K562 (cell line): Measurements from ENCODE around the gene ITPKB. TPM values are rescaled to one million over a fixed set of nuclear protein-coding genes. Genes with fewer than 3 reads are reported as not detected.

Experiments
- ATAC-seq: fragments of 200-7000 bp; cut with Tn5 transposase; 3 replicates; pipeline ENCODE4 v1.9.1; 2020; ENCODE audit warnings: moderate library complexity
- BruUV-seq: library from RNA; stranded (reverse); fragments of 400-500 nt; replicated peaks from 2 replicates; lab custom pipeline; 2021; lab: Mats Ljungman, UMichigan
- CTCF ChIA-PET: fragments of 300-600 bp; formaldehyde crosslinking; extraction: SDS; loops from one replicate; lab custom pipeline; 2021; ENCODE audit warnings: low intra/inter-chr PET ratio; lab: Yijun Ruan, JAX
- POLR2A ChIA-PET: fragments of 300-600, 350-650 bp; sonication (Branson Sonifier 250); formaldehyde crosslinking; extraction: SDS; loops from one replicate; lab custom pipeline; 2021; ENCODE audit warnings: antibody characterized with exemption, inconsistent platforms; lab: Yijun Ruan, JAX
- DNase-seq, 4 experiments: peaks; one replicate each; pipeline versions ENCODE4 v3.0.0 to v3.0.0-alpha.2; 2011 to 2018; ENCODE audit warnings: low spot score in 3 of 4, mixed read lengths in 3 of 4; ENCODE audit errors: extremely low read depth in 1 of 4
- FAIRE-seq: peaks from 2 replicates; lab custom pipeline; 2011; peaks lifted over from hg19 to GRCh38; lab: Jason Lieb, UNC
- H2AFZ ChIP-seq: 2 replicates; pipeline ENCODE4 v1.6.0; 2011; ENCODE audit warnings: low read depth, low read length, control low read depth, inconsistent platforms
- H3K27ac ChIP-seq: fragments of 200-600 bp; 3 replicates; pipeline ENCODE4 v1.8.0; 2011; ENCODE audit warnings: low read depth, mild to moderate bottlenecking, control low read depth, inconsistent platforms, low read length, moderate library complexity, mixed read lengths; ENCODE audit errors: extremely low read depth
- H3K27me3 ChIP-seq, 2 experiments: fragments of 300-600 bp in 1 of 2; 2 replicates in 1 of 2; 3 replicates in 1 of 2; pipeline versions ENCODE4 v1.6.0 to v1.8.0; 2011; ENCODE audit warnings: inconsistent platforms in 2 of 2, low read length in 2 of 2, mild to moderate bottlenecking in 1 of 2, mixed read lengths in 1 of 2, moderate library complexity in 1 of 2; ENCODE audit not compliant: control insufficient read depth in 2 of 2, insufficient read depth in 2 of 2
- H3K36me3 ChIP-seq: fragments of 300-600 bp; 3 replicates; pipeline ENCODE4 v1.8.0; 2011; ENCODE audit warnings: mild to moderate bottlenecking, low read length, inconsistent platforms; ENCODE audit not compliant: control insufficient read depth, insufficient read depth
- H3K4me1 ChIP-seq, 2 experiments: fragments of 200-600 bp in 1 of 2; replicated peaks in 1 of 2; 2 replicates in 1 of 2; 3 replicates in 1 of 2; pipeline versions ENCODE4 v1.5.1 to v1.8.0; 2011; ENCODE audit warnings: inconsistent platforms in 2 of 2, low read length in 2 of 2, mild to moderate bottlenecking in 1 of 2, mixed read lengths in 1 of 2, moderate library complexity in 1 of 2; ENCODE audit not compliant: control insufficient read depth in 2 of 2, insufficient read depth in 2 of 2
- H3K4me2 ChIP-seq: 2 replicates; pipeline ENCODE4 v1.6.1; 2011; ENCODE audit warnings: low read length, control low read depth, inconsistent platforms, mixed read lengths; ENCODE audit not compliant: insufficient read depth
- H3K4me3 ChIP-seq: fragments of 200-600 bp; sonication (generic), shearing (Covaris generic); 2 replicates; pipeline ENCODE4 v1.5.1; 2016; ENCODE audit warnings: control low read depth, inconsistent platforms
- H3K79me2 ChIP-seq: fragments of 200-600 bp; 3 replicates; pipeline ENCODE4 v1.8.0; 2011; ENCODE audit warnings: low read length, inconsistent platforms; ENCODE audit not compliant: control insufficient read depth, insufficient read depth
- H3K9ac ChIP-seq, 2 experiments: 2 replicates each; pipeline versions ENCODE4 v1.6.0 to v1.6.1; 2011; ENCODE audit warnings: low read depth in 2 of 2, low read length in 2 of 2, control low read depth in 1 of 2, inconsistent platforms in 1 of 2, mild to moderate bottlenecking in 1 of 2, mixed read lengths in 1 of 2; ENCODE audit not compliant: insufficient read depth in 1 of 2
- H3K9me1 ChIP-seq: one replicate; pipeline ENCODE4 v1.6.0; 2011; ENCODE audit warnings: inconsistent platforms, mild to moderate bottlenecking, low read length, moderate library complexity; ENCODE audit not compliant: control insufficient read depth, insufficient read depth
- H3K9me3 ChIP-seq: replicated peaks from 2 replicates; pipeline ENCODE4 v1.5.1; 2011; ENCODE audit warnings: low read depth, low read length, inconsistent platforms; ENCODE audit not compliant: control insufficient read depth, insufficient read depth
- H4K20me1 ChIP-seq: replicated peaks from 2 replicates; pipeline ENCODE4 v1.6.1; 2011; ENCODE audit warnings: low read length, inconsistent platforms, mixed read lengths; ENCODE audit not compliant: control insufficient read depth, insufficient read depth
- ATF6 ChIP-seq: sonication (generic); formaldehyde crosslinking; IDR thresholded peaks from 2 replicates; pipeline ENCODE4 v1.4.0; 2020; ENCODE audit warnings: mild to moderate bottlenecking, missing genetic modification reagents
- C11orf30 ChIP-seq: fragments of 450-650 bp; IDR thresholded peaks from 2 replicates; pipeline ENCODE4 v1.6.1; 2016; ENCODE audit warnings: low read depth, mild to moderate bottlenecking
- CREB1 ChIP-seq, 2 experiments: sonication (generic) in 1 of 2; formaldehyde crosslinking in 1 of 2; IDR thresholded peaks; 2 replicates each; pipeline versions ENCODE4 v1.6.1 to v1.8.0; 2012 to 2022; ENCODE audit warnings: inconsistent platforms in 1 of 2, mild to moderate bottlenecking in 1 of 2, missing genetic modification reagents in 1 of 2, moderate library complexity in 1 of 2
- MAFG ChIP-seq: fragments of 450-650 bp; conservative IDR thresholded peaks from 2 replicates; pipeline ENCODE4 v1.6.1; 2016; ENCODE audit warnings: missing genetic modification characterization, missing compliant biosample characterization
- NFE2 ChIP-seq: IDR thresholded peaks from 2 replicates; pipeline ENCODE4 v1.6.1; 2014; ENCODE audit warnings: antibody characterized with exemption, low read depth
- RBM25 ChIP-seq: fragments of 200-400 bp; formaldehyde crosslinking; IDR thresholded peaks from 2 replicates; pipeline ENCODE4 v1.6.1; 2018; ENCODE audit warnings: low read length, low read depth, moderate library complexity; ENCODE audit not compliant: severe bottlenecking
- RFX7 ChIP-seq: fragments of 250-450 bp; sonication (Bioruptor Pico); IDR thresholded peaks from 2 replicates; pipeline ENCODE4 v1.5.1; 2021; ENCODE audit warnings: mild to moderate bottlenecking
- ZNF316 ChIP-seq: fragments of 450-650 bp; IDR thresholded peaks from 2 replicates; pipeline ENCODE4 v1.6.1; 2016
- ZNF384 ChIP-seq: IDR thresholded peaks from 2 replicates; pipeline ENCODE4 v1.6.1; 2012; ENCODE audit warnings: low read depth, low read length, improper control_type of control experiment
- WGBS: fragments of 100-300 bp; shearing (Covaris generic); methylation state at CpG from one replicate; pipeline ENCODE4 v1.1.6; 2016; ENCODE audit warnings: low coverage, mixed read lengths; ENCODE audit not compliant: insufficient coverage; ENCODE audit errors: missing lambda C conversion rate; 5-methylcytosine and 5-hydroxymethylcytosine counted together
- in situ Hi-C: fragments of 300-500 bp; cut with MboI; formaldehyde crosslinking; loops from 4 replicates; pipeline ENCODE4 v1.15.0; 2018; ENCODE audit warnings: inconsistent platforms, mixed read lengths
- intact Hi-C: fragments of 100-400 bp; cut with micrococcal nuclease; formaldehyde crosslinking; loops from 2 replicates; pipeline ENCODE4 v1.14.2; 2022
- polyA plus RNA-seq, 8 experiments: library from polyadenylated mRNA; depleted of rRNA in 4 of 8; stranded (reverse) in 5 of 8; unstranded in 3 of 8; fragments of >200 nt; fragmentation: Nextera tagmentation in 2 of 8; fragmentation: Illumina TruSeq in 1 of 8; extraction: Ambion mirVana in 2 of 8; extraction: Trizol in 1 of 8; gene quantifications; 2 replicates each; pipeline versions ENCODE4 v1.2.1 to v1.2.3, GENCODE V29; 2011 to 2014; ENCODE audit warnings: inconsistent platforms in 1 of 8, missing spikeins in 1 of 8
- total RNA-seq, 7 experiments: library from RNA; depleted of rRNA in 6 of 7; stranded (reverse); fragments of >200 nt in 6 of 7; fragmentation: Illumina TruSeq in 2 of 7; extraction: Trizol in 2 of 7; gene quantifications; 2 replicates each; pipeline versions ENCODE4 v1.2.1 to v1.2.3, GENCODE V29; 2011 to 2021; ENCODE audit warnings: low replicate concordance in 1 of 7
- TF ChIP-seq, protein P1 (sequence below): fragments of 450-650 bp; IDR thresholded peaks from 2 replicates; pipeline ENCODE4 v1.7.0; 2016; ENCODE audit warnings: borderline replicate concordance
- TF ChIP-seq, protein P2 (sequence below): fragments of 450-650 bp; IDR thresholded peaks from 2 replicates; pipeline ENCODE4 v1.6.1; 2016; ENCODE audit warnings: mild to moderate bottlenecking

ITPKB gene
- total and polyA plus RNA-seq, 9 of the 15 experiments (the other 6 are each of a cell fraction or from before 2014, with no cell fraction given), result 0.01 to 0.22 TPM; not detected in 7

GRCh38 chr1:226725897-226726267, 13.2 kb downstream of the ITPKB start:
- peaks cover 39 to 66% of the 10 kb centered on the region in 2 experiments for H3K27me3 ChIP-seq
- no peaks in the 10 kb centered on the region for H3K9me1 ChIP-seq
- no peak overlapping the region for H3K27ac ChIP-seq
- no peaks in the 10 kb centered on the region for H4K20me1 ChIP-seq
- no peak for DNase-seq
- H3K79me2 ChIP-seq, result no peaks in the 10 kb centered on the region
- ATAC-seq, result no peak
- BruUV-seq, result no TSS peak
- H3K4me2 ChIP-seq, result no peak overlapping the region
- WGBS, result 4% methylated on average over 4 of the region's 4 CpGs
- POLR2A ChIA-PET, result no interaction called here
- H3K4me1 ChIP-seq, result peaks cover 0 to 14% of the 10 kb centered on the region in 2 experiments; a peak in 3 of 5 replicates
- intact Hi-C loops, result no loop called here
- peak; percentile 23 for FAIRE-seq
- in situ Hi-C loops, result no loop called here
- no peaks in the 10 kb centered on the region for H3K9me3 ChIP-seq
- H2AFZ ChIP-seq, result no peak overlapping the region
- no peaks in the 10 kb centered on the region for H3K36me3 ChIP-seq
- H3K4me3 ChIP-seq, result no peak overlapping the region
- H3K9ac ChIP-seq, result no peak overlapping the region
- CTCF ChIA-PET, result no interaction called here
- TF ChIP-seq, protein P1, sequence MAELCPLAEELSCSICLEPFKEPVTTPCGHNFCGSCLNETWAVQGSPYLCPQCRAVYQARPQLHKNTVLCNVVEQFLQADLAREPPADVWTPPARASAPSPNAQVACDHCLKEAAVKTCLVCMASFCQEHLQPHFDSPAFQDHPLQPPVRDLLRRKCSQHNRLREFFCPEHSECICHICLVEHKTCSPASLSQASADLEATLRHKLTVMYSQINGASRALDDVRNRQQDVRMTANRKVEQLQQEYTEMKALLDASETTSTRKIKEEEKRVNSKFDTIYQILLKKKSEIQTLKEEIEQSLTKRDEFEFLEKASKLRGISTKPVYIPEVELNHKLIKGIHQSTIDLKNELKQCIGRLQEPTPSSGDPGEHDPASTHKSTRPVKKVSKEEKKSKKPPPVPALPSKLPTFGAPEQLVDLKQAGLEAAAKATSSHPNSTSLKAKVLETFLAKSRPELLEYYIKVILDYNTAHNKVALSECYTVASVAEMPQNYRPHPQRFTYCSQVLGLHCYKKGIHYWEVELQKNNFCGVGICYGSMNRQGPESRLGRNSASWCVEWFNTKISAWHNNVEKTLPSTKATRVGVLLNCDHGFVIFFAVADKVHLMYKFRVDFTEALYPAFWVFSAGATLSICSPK, result no peak
- no peak for TF ChIP-seq ATF6
- no peak for TF ChIP-seq ZNF384
- no peak for TF ChIP-seq CREB1 (IDR thresholded peaks at IDR 0.05)
- TF ChIP-seq CREB1 (CRISPR knock-in tag; IDR thresholded peaks at IDR 0.05), result no peak
- peak; percentile 50 for TF ChIP-seq ZNF316
- no peak for TF ChIP-seq RFX7
- TF ChIP-seq MAFG (tag), result peak; percentile 72
- TF ChIP-seq C11orf30, result peak; percentile 50
- TF ChIP-seq, protein P2, sequence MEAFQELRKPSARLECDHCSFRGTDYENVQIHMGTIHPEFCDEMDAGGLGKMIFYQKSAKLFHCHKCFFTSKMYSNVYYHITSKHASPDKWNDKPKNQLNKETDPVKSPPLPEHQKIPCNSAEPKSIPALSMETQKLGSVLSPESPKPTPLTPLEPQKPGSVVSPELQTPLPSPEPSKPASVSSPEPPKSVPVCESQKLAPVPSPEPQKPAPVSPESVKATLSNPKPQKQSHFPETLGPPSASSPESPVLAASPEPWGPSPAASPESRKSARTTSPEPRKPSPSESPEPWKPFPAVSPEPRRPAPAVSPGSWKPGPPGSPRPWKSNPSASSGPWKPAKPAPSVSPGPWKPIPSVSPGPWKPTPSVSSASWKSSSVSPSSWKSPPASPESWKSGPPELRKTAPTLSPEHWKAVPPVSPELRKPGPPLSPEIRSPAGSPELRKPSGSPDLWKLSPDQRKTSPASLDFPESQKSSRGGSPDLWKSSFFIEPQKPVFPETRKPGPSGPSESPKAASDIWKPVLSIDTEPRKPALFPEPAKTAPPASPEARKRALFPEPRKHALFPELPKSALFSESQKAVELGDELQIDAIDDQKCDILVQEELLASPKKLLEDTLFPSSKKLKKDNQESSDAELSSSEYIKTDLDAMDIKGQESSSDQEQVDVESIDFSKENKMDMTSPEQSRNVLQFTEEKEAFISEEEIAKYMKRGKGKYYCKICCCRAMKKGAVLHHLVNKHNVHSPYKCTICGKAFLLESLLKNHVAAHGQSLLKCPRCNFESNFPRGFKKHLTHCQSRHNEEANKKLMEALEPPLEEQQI, result no peak
- TF ChIP-seq NFE2, result peak; percentile 58; the same call in 1 of the 2 replicates
- TF ChIP-seq RBM25, result peak; percentile 61
